ENCODE data around the gene MUS81.

Gene MUS81

GRCh38 chr11:65861533-65862183, 1.4 kb downstream of the MUS81 start:
- no peak for FAIRE-seq

GRCh38 chr11:65862191-65862735, 2.0 kb downstream of the MUS81 start:
- FAIRE-seq, result no peak

- FAIRE-seq, result no peak
Observed at GRCh38 chr11:65862941-65863888, 3.0 kb downstream of the MUS81 start.

GRCh38 chr11:65863889-65864705, 3.9 kb downstream of the MUS81 start:
- FAIRE-seq, result no peak

- no peak for FAIRE-seq
Observed at GRCh38 chr11:65864706-65865471, 4.7 kb downstream of the MUS81 start.

GRCh38 chr11:65865550-65866172, 5.4 kb downstream of the MUS81 start:
- no peak for FAIRE-seq

GRCh38 chr11:65866509-65867283, 6.5 kb downstream of the MUS81 start:
- FAIRE-seq, result no peak

GRCh38 chr11:65867284-65868071, 7.2 kb downstream of the MUS81 start:
- FAIRE-seq, result no peak

- no peak for FAIRE-seq
Observed at GRCh38 chr11:65868076-65868667, 7.9 kb downstream of the MUS81 start.

- no peak for FAIRE-seq
Observed at GRCh38 chr11:65868907-65869306, 8.7 kb downstream of the MUS81 start.

GRCh38 chr11:65869643-65870306, 9.5 kb downstream of the MUS81 start:
- FAIRE-seq, result no peak

- no peak for FAIRE-seq
Observed at GRCh38 chr11:65870307-65870658, 10.1 kb downstream of the MUS81 start.

- FAIRE-seq, result no peak
Observed at GRCh38 chr11:65870706-65871681, 10.8 kb downstream of the MUS81 start.

GRCh38 chr11:65871811-65872548, 11.7 kb downstream of the MUS81 start:
- no peak for FAIRE-seq

- FAIRE-seq, result no peak
Observed at GRCh38 chr11:65872586-65873317, 12.5 kb downstream of the MUS81 start, which contains the start of gene EFEMP2. TSS of gene EFEMP2 (minus strand) at chr11:65872800. CDS start at chr11:65872354, 446 bp downstream.

Measured in G401.6 (cell line).